ENCODE measurements around the gene C3orf70. TPM values are rescaled to one million over a fixed set of nuclear protein-coding genes. Genes with fewer than 3 reads are reported as not detected.

The C3orf70 gene
- total and polyA plus RNA-seq, 4 experiments from 2014 or later: not detected

GRCh38 chr3:185187391-185187790, 34.5 kb upstream of the C3orf70 start:
- Mint-ChIP-seq H3K4me1 (no peaks in the 10 kb centered on the region), H3K27ac (no peak overlapping the region), H3K9me3 (no peaks in the 10 kb centered on the region), H3K27me3 (peaks cover 2 to 5% of the 10 kb centered on the region in 2 donors), H3K4me3 (no peak overlapping the region), H3K36me3 (no peaks in the 10 kb centered on the region)
- POLR2A ChIA-PET (ENCODE audit: partially characterized antibody): no interaction called here
- no peak for DNase-seq
- Histone ChIP-seq H3K36me3 (ENCODE audit: insufficient read depth, low read length) (no peaks in the 10 kb centered on the region), H3K27ac (ENCODE audit: low read depth, low read length) (no peak overlapping the region), H3K27me3 (ENCODE audit: insufficient read depth, low read length) (no peaks in the 10 kb centered on the region), H3K4me3 (ENCODE audit: low read length in 2 of 2) (no peak overlapping the region), H3K9me3 (ENCODE audit: control insufficient read depth in 1 of 2, low read length in 2 of 2) (no peaks in the 10 kb centered on the region), H3K4me1 (ENCODE audit: insufficient read depth, low read length) (no peaks in the 10 kb centered on the region)
- CTCF ChIA-PET (ENCODE audit: partially characterized antibody): interaction anchor here (1.3 kb wide), 1 partner anchor 9 kb away, joined by 4 read pairs; no protein-coding TSS in a partner anchor
- intact Hi-C loops (cut with micrococcal nuclease): no loop called here

DNA sequence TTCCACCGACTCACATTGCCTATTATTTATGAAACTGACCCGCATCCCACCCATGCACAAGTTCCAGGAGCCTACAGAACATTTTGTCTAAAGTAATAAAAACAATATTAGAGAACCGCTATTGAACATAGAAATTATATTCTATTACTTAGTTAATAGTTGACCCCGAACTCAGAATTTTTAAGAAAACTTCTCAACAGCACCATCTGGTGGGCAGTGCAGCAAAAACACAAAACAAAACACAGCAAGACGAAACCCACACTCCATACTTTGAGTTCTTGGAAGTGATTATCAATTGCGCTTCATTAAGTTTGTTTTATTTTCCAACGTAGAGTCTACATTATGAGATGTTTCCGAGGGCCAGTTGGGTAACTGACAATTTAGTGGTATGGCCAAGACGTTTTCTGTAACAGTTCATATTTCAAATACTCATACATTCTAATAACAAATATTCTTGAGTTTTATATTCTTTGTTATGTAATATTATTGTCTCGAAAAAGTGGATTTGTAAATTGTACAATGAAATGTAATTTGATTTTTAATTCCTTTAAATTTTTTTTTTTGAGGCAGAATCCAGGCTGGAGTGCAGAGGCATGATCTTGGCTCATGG, 24.0 kb upstream of the C3orf70 start:
- Mint-ChIP-seq H3K27me3 (peaks cover 2% of the 10 kb centered on the region in 2 donors), H3K9me3 (no peaks in the 10 kb centered on the region), H3K4me1 (peaks cover 0 to 2% (median under 1%) of the 10 kb centered on the region in 4 donors), H3K27ac (no peak overlapping the region), H3K4me3 (no peak overlapping the region), H3K36me3 (no peaks in the 10 kb centered on the region)
- Histone ChIP-seq H3K4me1 (ENCODE audit: insufficient read depth, low read length) (no peaks in the 10 kb centered on the region), H3K27ac (ENCODE audit: low read depth, low read length) (no peak overlapping the region), H3K9me3 (ENCODE audit: control insufficient read depth in 1 of 2, low read length in 2 of 2) (no peaks in the 10 kb centered on the region), H3K27me3 (ENCODE audit: insufficient read depth, low read length) (no peaks in the 10 kb centered on the region), H3K36me3 (ENCODE audit: insufficient read depth, low read length) (no peaks in the 10 kb centered on the region), H3K4me3 (ENCODE audit: low read length in 2 of 2) (no peak overlapping the region)
- CTCF ChIA-PET (ENCODE audit: partially characterized antibody): interaction anchor here (0.8 to 2.4 kb wide), 5 partner anchors 10 to 616 kb away, joined by 3 to 10 read pairs (median 4); partner anchors contain the start of gene EPHB3
- DNase-seq: peak in 1 of 5 donors; percentile 4
- POLR2A ChIA-PET (ENCODE audit: partially characterized antibody): no interaction called here
- intact Hi-C loops (cut with micrococcal nuclease): no loop called here

GRCh38 chr3:185175370-185175987, 22.6 kb upstream of the C3orf70 start:
- Histone ChIP-seq H3K36me3 (ENCODE audit: insufficient read depth, low read length) (no peaks in the 10 kb centered on the region), H3K9me3 (ENCODE audit: control insufficient read depth in 1 of 2, low read length in 2 of 2) (no peaks in the 10 kb centered on the region), H3K4me3 (ENCODE audit: low read length in 2 of 2) (no peak overlapping the region), H3K4me1 (ENCODE audit: insufficient read depth, low read length) (no peaks in the 10 kb centered on the region), H3K27me3 (ENCODE audit: insufficient read depth, low read length) (no peaks in the 10 kb centered on the region), H3K27ac (ENCODE audit: low read depth, low read length) (no peak overlapping the region)
- no peak overlapping the region for H3K4me3 Mint-ChIP-seq
- ChIA-PET POLR2A (ENCODE audit: partially characterized antibody) (no interaction called here), CTCF (ENCODE audit: partially characterized antibody) (interaction anchor here (1.0 to 1.4 kb wide), 4 partner anchors 9 to 614 kb away, joined by 3 to 6 read pairs (median 6); partner anchors contain the start of gene EPHB3)
- peaks cover 2% of the 10 kb centered on the region in 2 donors for H3K27me3 Mint-ChIP-seq
- peaks cover 0 to 2% (median under 1%) of the 10 kb centered on the region in 4 donors for H3K4me1 Mint-ChIP-seq
- DNase-seq: no peak
- no peaks in the 10 kb centered on the region for H3K9me3 Mint-ChIP-seq
- intact Hi-C loops (cut with micrococcal nuclease): no loop called here
- no peaks in the 10 kb centered on the region for H3K36me3 Mint-ChIP-seq
- no peak overlapping the region for H3K27ac Mint-ChIP-seq

GRCh38 chr3:185172086-185173049, 19.5 kb upstream of the C3orf70 start:
- POLR2A ChIA-PET (ENCODE audit: partially characterized antibody): no interaction called here
- no peaks in the 10 kb centered on the region for H3K4me1 ChIP-seq (ENCODE audit: insufficient read depth, low read length)
- Mint-ChIP-seq H3K27ac (no peak overlapping the region), H3K4me3 (no peak overlapping the region), H3K27me3 (peaks cover 2 to 5% of the 10 kb centered on the region in 2 donors), H3K9me3 (no peaks in the 10 kb centered on the region), H3K4me1 (peaks cover 0 to 2% (median under 1%) of the 10 kb centered on the region in 4 donors), H3K36me3 (no peaks in the 10 kb centered on the region)
- no peaks in the 10 kb centered on the region for H3K9me3 ChIP-seq (ENCODE audit: control insufficient read depth in 1 of 2, low read length in 2 of 2)
- no peak for DNase-seq
- H3K27ac ChIP-seq (ENCODE audit: low read depth, low read length): no peak overlapping the region
- CTCF ChIA-PET (ENCODE audit: partially characterized antibody): no interaction called here
- no peak overlapping the region for H3K4me3 ChIP-seq (ENCODE audit: low read length in 2 of 2)
- H3K27me3 ChIP-seq (ENCODE audit: insufficient read depth, low read length): no peaks in the 10 kb centered on the region
- no peaks in the 10 kb centered on the region for H3K36me3 ChIP-seq (ENCODE audit: insufficient read depth, low read length)
- intact Hi-C loops (cut with micrococcal nuclease): no loop called here

- ChIA-PET POLR2A (ENCODE audit: partially characterized antibody) (no interaction called here), CTCF (ENCODE audit: partially characterized antibody) (interaction anchor here (0.7 to 2.5 kb wide), 2 partner anchors 12 to 14 kb away, joined by 3 to 10 read pairs; no protein-coding TSS in a partner anchor)
- Mint-ChIP-seq H3K27ac (no peak overlapping the region), H3K4me1 (no peaks in the 10 kb centered on the region), H3K4me3 (no peak overlapping the region), H3K27me3 (peaks cover 3 to 8% of the 10 kb centered on the region in 2 donors), H3K36me3 (no peaks in the 10 kb centered on the region), H3K9me3 (peaks cover 0 to 2% (median 0%) of the 10 kb centered on the region in 8 donors)
- Histone ChIP-seq H3K27me3 (ENCODE audit: insufficient read depth, low read length) (no peaks in the 10 kb centered on the region), H3K27ac (ENCODE audit: low read depth, low read length) (no peak overlapping the region), H3K36me3 (ENCODE audit: insufficient read depth, low read length) (no peaks in the 10 kb centered on the region), H3K4me1 (ENCODE audit: insufficient read depth, low read length) (no peaks in the 10 kb centered on the region), H3K9me3 (ENCODE audit: control insufficient read depth in 1 of 2, low read length in 2 of 2) (no peaks in the 10 kb centered on the region), H3K4me3 (ENCODE audit: low read length in 2 of 2) (no peak overlapping the region)
- no peak for DNase-seq
- intact Hi-C loops (cut with micrococcal nuclease): no loop called here
Measured at GRCh38 chr3:185164428-185165217, 11.8 kb upstream of the C3orf70 start.

DNA sequence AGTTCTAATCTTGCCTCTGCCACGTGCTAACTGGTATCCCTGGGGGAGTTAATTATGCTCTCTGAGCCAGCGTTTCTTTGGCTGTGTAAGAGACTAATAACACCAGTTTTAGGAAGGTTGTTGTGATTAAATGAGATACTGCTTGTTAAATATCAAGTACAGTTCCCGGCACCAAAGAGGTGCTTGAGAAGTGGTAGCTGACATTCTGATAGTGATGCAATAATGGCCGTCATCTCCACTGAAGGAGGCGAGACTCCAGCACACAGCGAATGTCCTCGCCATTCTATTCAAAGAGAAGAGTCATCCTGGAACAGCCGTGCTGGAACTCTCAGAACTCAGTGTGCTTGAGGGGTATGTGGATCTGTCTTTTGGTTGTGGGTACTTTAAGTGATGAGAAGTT, 9.8 kb upstream of the C3orf70 start:
- H3K4me1 Mint-ChIP-seq: no peaks in the 10 kb centered on the region
- H3K4me1 ChIP-seq (ENCODE audit: insufficient read depth, low read length): no peaks in the 10 kb centered on the region
- H3K9me3 Mint-ChIP-seq: peaks cover 0 to 2% (median 0%) of the 10 kb centered on the region in 8 donors
- H3K27me3 ChIP-seq (ENCODE audit: insufficient read depth, low read length): no peaks in the 10 kb centered on the region
- POLR2A ChIA-PET (ENCODE audit: partially characterized antibody): no interaction called here
- peaks cover 8 to 14% of the 10 kb centered on the region in 2 donors for H3K27me3 Mint-ChIP-seq
- no peaks in the 10 kb centered on the region for H3K36me3 ChIP-seq (ENCODE audit: insufficient read depth, low read length)
- H3K27ac Mint-ChIP-seq: no peak overlapping the region
- H3K9me3 ChIP-seq (ENCODE audit: control insufficient read depth in 1 of 2, low read length in 2 of 2): no peaks in the 10 kb centered on the region
- no peak overlapping the region for H3K4me3 Mint-ChIP-seq
- DNase-seq: no peak
- CTCF ChIA-PET (ENCODE audit: partially characterized antibody): interaction anchor here (1.3 to 2.5 kb wide), 3 partner anchors 11 to 16 kb away, joined by 3 to 10 read pairs (median 4); no protein-coding TSS in a partner anchor
- H3K27ac ChIP-seq (ENCODE audit: low read depth, low read length): no peak overlapping the region
- intact Hi-C loops (cut with micrococcal nuclease): no loop called here
- no peaks in the 10 kb centered on the region for H3K36me3 Mint-ChIP-seq
- H3K4me3 ChIP-seq (ENCODE audit: low read length in 2 of 2): no peak overlapping the region

Measured in CD4-positive, alpha-beta memory T cell (primary cell).